HepG2 (cell line): ENCODE measurements around the gene CDK6. TPM values are rescaled to one million over a fixed set of nuclear protein-coding genes. Genes with fewer than 3 reads are reported as not detected.

Experiments used
- ARID5B ChIP-seq: IDR thresholded peaks from 2 replicates; pipeline ENCODE4 v1.4.0; 2020; ENCODE audit warnings: mild to moderate bottlenecking, missing genetic modification reagents
- CREM ChIP-seq, 2 experiments: sonication (generic) in 1 of 2; formaldehyde crosslinking in 1 of 2; IDR thresholded peaks; 2 replicates each; pipeline versions ENCODE4 v1.4.0 to v1.6.1; 2016 to 2020; ENCODE audit warnings: antibody characterized with exemption in 1 of 2, mild to moderate bottlenecking in 1 of 2, missing genetic modification reagents in 1 of 2
- DRAP1 ChIP-seq: IDR thresholded peaks from 2 replicates; pipeline ENCODE4 v1.6.1; 2016; ENCODE audit warnings: missing genetic modification reagents, missing compliant biosample characterization
- ETV5 ChIP-seq: IDR thresholded peaks from 2 replicates; pipeline ENCODE4 v1.6.1; 2018; ENCODE audit warnings: missing biosample characterization, missing genetic modification reagents, inconsistent platforms, borderline replicate concordance
- FOXA3 ChIP-seq: IDR thresholded peaks from 2 replicates; pipeline ENCODE4 v1.6.1; 2016; ENCODE audit warnings: missing genetic modification reagents, missing compliant biosample characterization
- LRRFIP1 ChIP-seq: sonication (generic); formaldehyde crosslinking; conservative IDR thresholded peaks from 2 replicates; pipeline ENCODE4 v1.4.0; 2020; ENCODE audit warnings: missing genetic modification reagents
- MED1 ChIP-seq: sonication (generic); formaldehyde crosslinking; IDR thresholded peaks from 2 replicates; pipeline ENCODE4 v1.4.0; 2020; ENCODE audit warnings: missing genetic modification reagents
- PCBP2 ChIP-seq: fragments of 200-400 bp; formaldehyde crosslinking; optimal IDR thresholded peaks from 2 replicates; pipeline ENCODE3; 2018; ENCODE audit warnings: low read length, low read depth; ENCODE audit not compliant: poor library complexity, severe bottlenecking
- RNF2 ChIP-seq: fragments of 450-650 bp; conservative IDR thresholded peaks from 2 replicates; pipeline ENCODE4 v1.6.1; 2016; ENCODE audit warnings: low read depth
- SAP130 ChIP-seq: IDR thresholded peaks from 2 replicates; pipeline ENCODE4 v1.6.1; 2016; ENCODE audit warnings: low read depth
- SRSF1 ChIP-seq: fragments of 200-400 bp; formaldehyde crosslinking; optimal IDR thresholded peaks from 2 replicates; pipeline ENCODE3; 2017; ENCODE audit warnings: mild to moderate bottlenecking, low read depth, low read length, moderate library complexity
- ZFP1 ChIP-seq: IDR thresholded peaks from 2 replicates; pipeline ENCODE4 v1.6.1; 2016
- ZFP36 ChIP-seq: fragments of 150-350 bp; IDR thresholded peaks from 2 replicates; pipeline ENCODE4 v1.6.1; 2018; ENCODE audit warnings: borderline replicate concordance, low read length, low read depth; ENCODE audit not compliant: partially characterized antibody
- ZFX ChIP-seq: sonication (generic); formaldehyde crosslinking; IDR thresholded peaks from 2 replicates; pipeline ENCODE4 v1.4.0; 2020; ENCODE audit warnings: mild to moderate bottlenecking, low read depth, missing genetic modification reagents, moderate library complexity
- ZNF207 ChIP-seq: fragments of 450-650 bp; IDR thresholded peaks from 2 replicates; pipeline ENCODE4 v1.6.1; 2016; ENCODE audit warnings: antibody characterized with exemption, borderline replicate concordance
- ZNF563 ChIP-seq: sonication (generic); formaldehyde crosslinking; IDR thresholded peaks from 2 replicates; pipeline ENCODE4 v1.8.0; 2022; ENCODE audit warnings: mild to moderate bottlenecking, moderate library complexity, missing genetic modification reagents
- ZNF644 ChIP-seq: IDR thresholded peaks from 2 replicates; pipeline ENCODE4 v1.6.1; 2016; ENCODE audit warnings: low read depth
- polyA plus RNA-seq, 8 experiments: library from polyadenylated mRNA; depleted of rRNA in 3 of 8; stranded (reverse) in 7 of 8; unstranded in 1 of 8; fragments of >200 nt; fragmentation: Illumina TruSeq in 4 of 8; extraction: Trizol in 4 of 8; gene quantifications; 2 replicates each; pipeline versions ENCODE4 v1.2.1 to v1.2.3, GENCODE V29; 2011 to 2016; ENCODE audit warnings: low read depth in 4 of 8, missing spikeins in 1 of 8, mixed read lengths in 1 of 8; ENCODE audit not compliant: insufficient read depth in 1 of 8
- total RNA-seq, 5 experiments: library from RNA; depleted of rRNA; stranded (reverse); fragments of >200 nt; fragmentation: Illumina TruSeq; extraction: Trizol; gene quantifications; 2 replicates each; pipeline ENCODE4 v1.2.3, GENCODE V29; 2016; ENCODE audit warnings: low read depth in 1 of 5
- TF ChIP-seq, protein P1 (sequence below): fragments of 450-650 bp; IDR thresholded peaks from 2 replicates; pipeline ENCODE4 v1.6.1; 2017; ENCODE audit warnings: mild to moderate bottlenecking
- TF ChIP-seq, protein P2 (sequence below): sonication (generic); formaldehyde crosslinking; IDR thresholded peaks from 2 replicates; pipeline ENCODE4 v1.4.0; 2020; ENCODE audit warnings: missing genetic modification reagents, mild to moderate bottlenecking, borderline replicate concordance

CDK6 gene
- total and polyA plus RNA-seq, 2 of the 13 experiments (the other 11 are each of a cell fraction or from before 2014, with no cell fraction given) = 34.6 to 90.8 TPM

DNA sequence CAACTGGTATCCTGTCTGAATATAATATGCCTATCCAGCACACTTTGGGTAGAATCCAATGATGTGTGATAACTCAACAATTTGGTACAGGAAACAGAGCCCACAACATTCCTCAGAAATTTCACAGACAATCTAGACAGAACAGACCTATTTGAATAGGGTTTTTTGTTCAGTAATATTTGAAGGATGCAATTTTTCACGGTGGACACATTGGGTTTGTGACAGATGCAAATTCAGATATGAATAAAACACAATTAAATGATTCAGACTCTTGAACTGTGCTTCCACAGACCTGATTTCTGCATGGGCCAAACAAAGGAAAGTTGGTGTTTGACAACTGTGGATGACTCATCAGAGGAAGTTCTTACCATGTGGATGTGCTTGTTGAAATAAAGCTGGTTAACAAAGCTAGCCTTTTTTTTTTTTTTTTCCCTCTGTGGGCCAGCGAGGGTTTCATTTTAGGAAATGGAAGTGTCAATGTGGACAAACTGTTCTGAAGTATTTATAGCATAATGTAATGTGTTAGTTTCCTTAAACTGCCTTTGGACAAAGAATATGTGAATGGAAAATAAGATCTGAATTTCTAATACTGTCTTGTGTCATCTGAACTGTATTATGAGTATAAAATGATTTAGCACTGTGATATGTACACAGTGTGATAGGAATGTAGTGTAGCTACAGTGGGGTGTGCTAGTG is 203.0 kb downstream of the CDK6 start (continued):
- TF ChIP-seq ARID5B (CRISPR knock-in tag) = peak; percentile 83
- TF ChIP-seq SRSF1 = no peak
- TF ChIP-seq CREM (IDR thresholded peaks at IDR 0.05) = no peak
- no peak for TF ChIP-seq CREM (CRISPR knock-in tag; IDR thresholded peaks at IDR 0.05)
- TF ChIP-seq ZFP36 = no peak
- TF ChIP-seq PCBP2 = no peak
- TF ChIP-seq FOXA3 (CRISPR knock-in tag) = peak; percentile 69
- 0 out of 2 replicates have a peak, but pooled peaks have one; percentile 26 for TF ChIP-seq MED1 (CRISPR knock-in tag)
- TF ChIP-seq ZFP1 = no peak
- TF ChIP-seq DRAP1 (CRISPR knock-in tag) = 0 out of 2 replicates have a peak, but pooled peaks have one; percentile 34
- TF ChIP-seq ZNF207 = no peak
- TF ChIP-seq SAP130 (CRISPR knock-in tag) = peak; percentile 96
- TF ChIP-seq ZNF563 (CRISPR knock-in tag) = no peak
- no peak for TF ChIP-seq ZFX (CRISPR knock-in tag)
- TF ChIP-seq ZNF644 = 0 out of 2 replicates have a peak, but pooled peaks have one; percentile 35
- no peak for TF ChIP-seq LRRFIP1
- TF ChIP-seq RNF2 = no peak
- TF ChIP-seq, protein P1, sequence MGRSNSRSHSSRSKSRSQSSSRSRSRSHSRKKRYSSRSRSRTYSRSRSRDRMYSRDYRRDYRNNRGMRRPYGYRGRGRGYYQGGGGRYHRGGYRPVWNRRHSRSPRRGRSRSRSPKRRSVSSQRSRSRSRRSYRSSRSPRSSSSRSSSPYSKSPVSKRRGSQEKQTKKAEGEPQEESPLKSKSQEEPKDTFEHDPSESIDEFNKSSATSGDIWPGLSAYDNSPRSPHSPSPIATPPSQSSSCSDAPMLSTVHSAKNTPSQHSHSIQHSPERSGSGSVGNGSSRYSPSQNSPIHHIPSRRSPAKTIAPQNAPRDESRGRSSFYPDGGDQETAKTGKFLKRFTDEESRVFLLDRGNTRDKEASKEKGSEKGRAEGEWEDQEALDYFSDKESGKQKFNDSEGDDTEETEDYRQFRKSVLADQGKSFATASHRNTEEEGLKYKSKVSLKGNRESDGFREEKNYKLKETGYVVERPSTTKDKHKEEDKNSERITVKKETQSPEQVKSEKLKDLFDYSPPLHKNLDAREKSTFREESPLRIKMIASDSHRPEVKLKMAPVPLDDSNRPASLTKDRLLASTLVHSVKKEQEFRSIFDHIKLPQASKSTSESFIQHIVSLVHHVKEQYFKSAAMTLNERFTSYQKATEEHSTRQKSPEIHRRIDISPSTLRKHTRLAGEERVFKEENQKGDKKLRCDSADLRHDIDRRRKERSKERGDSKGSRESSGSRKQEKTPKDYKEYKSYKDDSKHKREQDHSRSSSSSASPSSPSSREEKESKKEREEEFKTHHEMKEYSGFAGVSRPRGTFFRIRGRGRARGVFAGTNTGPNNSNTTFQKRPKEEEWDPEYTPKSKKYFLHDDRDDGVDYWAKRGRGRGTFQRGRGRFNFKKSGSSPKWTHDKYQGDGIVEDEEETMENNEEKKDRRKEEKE = no peak
- TF ChIP-seq, protein P2, sequence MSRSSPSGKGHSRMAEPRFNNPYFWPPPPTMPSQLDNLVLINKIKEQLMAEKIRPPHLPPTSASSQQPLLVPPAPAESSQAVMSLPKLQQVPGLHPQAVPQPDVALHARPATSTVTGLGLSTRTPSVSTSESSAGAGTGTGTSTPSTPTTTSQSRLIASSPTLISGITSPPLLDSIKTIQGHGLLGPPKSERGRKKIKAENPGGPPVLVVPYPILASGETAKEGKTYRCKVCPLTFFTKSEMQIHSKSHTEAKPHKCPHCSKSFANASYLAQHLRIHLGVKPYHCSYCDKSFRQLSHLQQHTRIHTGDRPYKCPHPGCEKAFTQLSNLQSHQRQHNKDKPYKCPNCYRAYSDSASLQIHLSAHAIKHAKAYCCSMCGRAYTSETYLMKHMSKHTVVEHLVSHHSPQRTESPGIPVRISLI (CRISPR knock-in tag) = peak; percentile 91; the same call in 1 of the 2 replicates
- TF ChIP-seq ETV5 (CRISPR knock-in tag) = peak; percentile 81; the same call in 1 of the 2 replicates
